HG03432 (cell line): ENCODE data around the gene NBAS.

Experiments used
- ATAC-seq: cut with Tn5 transposase; IDR thresholded peaks from one replicate; pipeline ENCODE4 v1.9.1; 2021; ENCODE audit warnings: mild to moderate bottlenecking, moderate library complexity; ENCODE audit not compliant: unreplicated experiment

NBAS gene

DNA sequence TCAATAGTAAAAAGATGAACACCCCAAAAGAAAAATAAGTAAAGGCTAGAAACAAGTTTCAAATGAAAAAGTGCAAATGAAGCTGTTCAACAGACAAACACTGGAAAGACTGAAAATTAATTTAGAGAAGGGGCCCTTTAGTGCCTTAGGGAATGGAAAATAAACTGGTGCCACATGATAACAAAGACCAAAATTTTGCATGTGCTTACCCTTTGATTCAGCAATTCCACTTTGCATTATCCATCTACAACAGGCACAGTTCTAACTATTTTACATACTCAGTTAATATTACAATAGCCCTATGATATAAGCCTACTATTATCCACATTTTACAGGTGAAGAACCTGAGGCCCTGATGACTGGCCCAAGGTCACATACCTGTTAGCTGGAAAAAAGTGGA is 183.9 kb downstream of the NBAS start:
- ATAC-seq, result no peak

DNA sequence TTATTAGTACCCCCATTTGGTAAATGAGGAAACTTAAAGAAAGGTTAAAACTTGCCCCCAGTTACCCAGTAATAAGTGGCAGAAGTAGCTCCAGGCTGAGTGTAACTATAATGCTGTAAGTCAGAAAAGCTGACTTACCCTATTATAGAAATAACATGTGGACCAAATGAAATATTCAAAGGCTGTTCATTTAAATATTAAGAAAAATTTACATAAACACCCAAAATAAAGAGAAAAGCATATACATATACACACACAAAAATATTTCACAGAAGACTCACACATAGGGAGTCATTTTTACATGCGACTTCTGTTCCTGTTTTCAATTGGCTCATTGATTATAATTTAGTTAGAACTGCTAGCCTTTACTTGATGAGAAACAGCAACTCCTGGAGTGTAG is 189.1 kb downstream of the NBAS start:
- ATAC-seq, result no peak

DNA sequence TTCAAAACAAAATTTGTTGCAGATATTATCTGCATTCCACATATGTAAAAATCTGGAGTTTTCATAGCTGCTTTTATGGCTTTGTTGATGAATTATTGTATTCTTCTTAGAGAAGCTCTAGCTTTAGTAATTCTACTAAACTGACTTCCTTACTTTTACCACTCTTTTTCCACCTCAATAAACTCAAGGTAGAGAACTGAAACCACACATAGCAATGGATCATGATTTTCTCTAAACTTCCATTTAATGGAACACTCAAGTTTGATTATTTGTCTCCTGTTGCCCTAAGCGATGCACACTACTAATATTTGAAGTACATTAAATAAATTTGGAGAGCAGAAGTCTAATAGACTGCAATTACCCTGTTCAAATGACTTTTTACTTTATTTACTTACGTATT is 192.0 kb downstream of the NBAS start:
- no peak for ATAC-seq

DNA sequence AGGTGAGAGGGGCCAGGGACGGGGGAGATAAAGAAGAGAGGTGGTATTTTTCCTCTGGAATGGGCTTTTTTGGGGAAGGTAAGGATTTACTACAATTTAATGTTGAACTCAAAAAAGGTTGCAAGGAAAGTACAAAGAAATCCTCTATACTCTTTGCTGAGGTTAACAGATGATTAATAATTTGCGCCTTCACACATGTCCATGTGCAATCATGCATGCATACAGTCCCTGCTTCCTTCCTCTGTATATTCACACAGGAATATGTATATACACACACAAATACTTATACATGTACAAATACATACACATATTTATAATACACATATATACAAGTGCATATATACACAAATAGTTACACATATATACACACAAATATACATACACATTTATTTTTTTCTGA is 193.4 kb downstream of the NBAS start:
- ATAC-seq, result peak; percentile 78

DNA sequence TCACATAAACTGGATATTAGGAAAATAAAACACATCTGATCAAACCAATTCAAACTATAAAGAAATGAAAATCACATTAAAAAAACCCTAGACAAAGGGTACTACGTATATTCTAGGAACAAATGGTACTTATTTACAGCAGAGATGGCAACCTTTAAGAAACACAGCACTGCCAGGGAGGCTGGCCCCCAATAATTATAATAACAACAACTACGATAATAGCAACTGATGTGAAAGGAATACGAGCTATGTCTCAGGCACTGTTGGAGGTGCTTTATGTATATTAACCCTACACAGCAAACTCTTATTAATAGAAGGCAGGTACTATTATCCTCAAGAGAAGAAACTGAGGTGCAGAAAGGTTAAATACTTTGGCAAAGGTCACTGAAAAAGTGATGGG is 193.9 kb downstream of the NBAS start:
- ATAC-seq, result no peak

DNA sequence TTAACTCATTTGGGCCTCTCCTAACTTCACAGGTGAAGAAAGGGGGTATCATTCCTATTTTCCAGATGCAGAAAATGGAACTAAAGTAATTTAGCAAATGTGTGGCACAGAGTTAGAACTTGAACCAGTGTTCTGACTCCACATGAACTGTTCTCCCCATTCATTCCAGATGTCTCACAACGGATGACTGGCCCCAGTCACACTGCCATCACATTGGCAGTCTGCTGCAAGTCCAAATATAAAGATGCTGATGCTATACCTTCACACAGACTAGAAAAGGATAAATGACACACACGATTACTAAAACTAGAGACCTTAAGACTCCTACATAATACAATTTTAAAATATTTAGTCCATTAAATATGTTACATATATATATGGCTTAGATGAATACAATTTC is 195.7 kb downstream of the NBAS start:
- ATAC-seq, result no peak

DNA sequence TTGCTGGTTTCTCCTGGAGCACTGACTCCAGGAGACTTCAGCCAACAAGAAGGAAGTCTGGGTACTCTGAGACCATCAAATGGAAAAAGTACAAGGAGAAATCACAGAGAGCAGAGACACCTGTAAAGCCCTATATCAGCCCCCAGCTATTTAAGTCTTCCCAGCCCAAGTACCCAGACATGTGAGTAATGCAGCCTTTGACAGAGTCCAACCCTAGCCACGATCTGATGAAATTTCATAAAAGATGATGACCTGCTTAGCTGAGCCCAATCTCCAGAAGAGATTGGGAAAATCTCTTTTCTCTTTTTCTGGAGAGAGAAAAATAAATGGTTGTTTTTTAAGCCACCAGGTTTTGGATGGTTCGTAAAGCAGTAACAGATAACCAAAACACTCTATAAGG is 196.6 kb downstream of the NBAS start:
- ATAC-seq, result no peak

DNA sequence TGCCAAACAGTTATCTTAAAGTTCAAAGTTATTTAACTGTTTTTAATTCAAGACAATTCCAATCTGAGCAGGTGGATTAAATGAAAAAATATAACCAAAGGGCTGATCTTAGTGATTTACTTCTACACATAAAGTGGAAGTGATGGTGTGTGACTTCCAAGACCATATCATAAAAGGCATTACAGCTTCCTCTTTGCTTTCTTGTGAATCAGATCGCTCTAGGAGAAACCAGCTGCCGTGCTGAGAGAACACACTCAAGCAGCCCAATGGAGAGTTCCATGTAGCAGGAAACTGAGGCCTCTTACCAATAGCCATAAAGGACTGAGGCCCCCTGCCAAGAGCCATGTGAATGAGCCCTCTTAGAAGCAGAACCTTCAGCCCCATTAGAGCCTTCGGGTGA is 197.4 kb downstream of the NBAS start:
- no peak for ATAC-seq

DNA sequence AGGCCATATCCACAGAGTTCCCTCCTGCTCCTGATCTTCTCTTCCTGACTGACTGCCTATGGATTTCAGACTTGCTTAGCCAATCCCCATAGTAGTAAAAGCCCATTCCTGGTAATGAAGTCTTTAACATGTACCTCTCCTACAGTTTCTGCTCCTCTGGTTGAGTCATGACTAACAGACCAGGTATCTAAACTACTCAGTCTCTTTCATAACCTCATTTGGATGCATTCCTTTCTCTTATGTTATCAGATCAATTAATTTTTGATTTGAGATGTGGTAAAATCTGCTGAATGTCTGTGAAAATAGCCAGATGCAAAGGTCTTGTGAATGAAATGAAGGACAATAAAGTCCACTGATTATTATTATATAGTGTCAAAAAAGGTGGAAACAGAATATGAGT is 198.0 kb downstream of the NBAS start:
- ATAC-seq, result no peak

DNA sequence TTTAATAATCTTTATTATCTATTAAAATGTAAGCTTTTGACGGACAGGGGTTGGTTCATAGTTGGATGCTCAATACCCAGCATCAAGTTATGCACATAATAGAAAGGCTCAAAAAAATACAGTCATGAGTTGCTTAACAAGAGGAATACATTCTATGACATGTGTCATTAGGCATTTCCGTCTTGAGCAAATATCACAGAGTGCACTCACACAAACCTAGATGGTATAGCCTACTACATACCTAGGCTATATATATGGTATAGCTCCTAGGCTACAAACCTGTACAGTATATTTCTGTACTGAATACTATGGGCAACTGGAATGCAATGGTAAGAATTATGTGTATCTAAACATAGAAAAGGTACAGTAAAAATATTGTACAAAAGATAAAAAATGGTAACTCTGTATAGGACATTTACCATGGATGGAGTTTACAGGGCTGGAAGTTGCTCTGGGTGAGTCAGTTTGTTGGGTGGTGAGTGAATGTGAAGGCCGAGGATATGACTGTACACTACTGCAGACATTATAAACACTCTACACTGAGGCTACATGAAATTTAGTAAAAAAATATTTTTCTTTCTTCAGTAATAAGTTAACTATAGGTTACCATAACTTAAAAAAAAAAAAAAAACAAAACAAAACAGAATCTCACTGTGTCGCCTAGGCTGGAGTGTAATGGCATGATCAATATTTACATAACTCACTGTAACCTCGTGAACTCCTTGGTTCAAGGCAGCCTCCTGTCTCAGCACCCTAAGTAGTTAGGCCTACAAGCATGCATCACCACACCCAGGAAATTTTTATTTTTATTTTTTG is 201.2 kb downstream of the NBAS start:
- no peak for ATAC-seq

DNA sequence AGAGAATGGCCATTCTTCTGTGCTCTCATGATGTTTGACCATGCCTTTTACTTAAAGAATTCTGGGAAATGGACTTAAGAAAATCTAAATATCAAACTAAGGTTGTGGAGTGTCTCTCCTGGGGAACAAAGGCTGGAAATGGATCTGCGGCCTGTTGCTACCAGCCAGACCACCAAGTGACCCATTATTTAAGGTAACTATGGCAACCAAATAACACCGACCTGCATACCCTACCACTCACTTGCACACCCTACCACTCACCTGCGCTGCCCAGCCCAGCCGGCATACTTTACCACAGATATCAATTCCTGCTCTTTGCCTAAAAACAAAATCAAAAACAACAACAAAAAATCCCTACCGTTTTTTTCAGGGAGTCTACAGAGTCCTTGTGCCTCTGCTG is 203.2 kb downstream of the NBAS start:
- ATAC-seq, result no peak

DNA sequence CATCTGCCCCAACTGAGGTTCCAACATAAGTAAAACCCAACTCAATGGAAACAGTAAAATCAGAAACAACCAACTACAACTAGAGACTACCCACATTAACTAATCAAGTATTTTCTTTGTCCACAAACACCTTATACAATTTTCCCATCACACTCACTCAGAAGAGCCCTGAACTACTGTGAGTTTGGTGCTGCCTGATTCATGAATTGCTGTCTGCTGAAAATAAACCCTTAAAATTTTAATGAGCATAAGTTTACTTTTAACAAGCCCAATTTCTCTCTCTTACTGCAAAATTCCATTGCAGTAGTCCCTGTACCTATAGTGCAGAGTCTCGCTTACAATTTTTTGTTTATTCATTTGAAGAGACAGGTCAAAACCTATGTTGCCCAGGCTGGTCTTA is 203.9 kb downstream of the NBAS start:
- no peak for ATAC-seq

DNA sequence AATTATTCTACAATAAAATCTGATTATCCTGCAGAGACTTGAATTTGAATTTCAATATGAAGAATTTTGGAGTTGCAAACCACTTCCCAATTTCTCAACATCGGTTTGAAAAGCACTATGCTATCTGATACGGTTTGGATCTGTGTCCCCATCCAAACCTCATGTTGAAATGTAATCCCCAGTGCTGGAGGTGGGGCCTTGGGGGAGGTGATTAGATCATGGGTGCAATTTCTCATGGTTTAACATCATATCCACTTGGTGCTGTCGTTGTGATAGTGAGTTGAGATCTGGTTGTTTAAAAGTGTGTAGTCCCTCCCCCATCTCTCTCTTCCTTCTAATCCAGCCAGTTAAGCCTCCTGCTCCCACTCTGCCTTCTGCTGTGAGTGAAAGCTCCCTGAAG is 205.7 kb downstream of the NBAS start:
- no peak for ATAC-seq

DNA sequence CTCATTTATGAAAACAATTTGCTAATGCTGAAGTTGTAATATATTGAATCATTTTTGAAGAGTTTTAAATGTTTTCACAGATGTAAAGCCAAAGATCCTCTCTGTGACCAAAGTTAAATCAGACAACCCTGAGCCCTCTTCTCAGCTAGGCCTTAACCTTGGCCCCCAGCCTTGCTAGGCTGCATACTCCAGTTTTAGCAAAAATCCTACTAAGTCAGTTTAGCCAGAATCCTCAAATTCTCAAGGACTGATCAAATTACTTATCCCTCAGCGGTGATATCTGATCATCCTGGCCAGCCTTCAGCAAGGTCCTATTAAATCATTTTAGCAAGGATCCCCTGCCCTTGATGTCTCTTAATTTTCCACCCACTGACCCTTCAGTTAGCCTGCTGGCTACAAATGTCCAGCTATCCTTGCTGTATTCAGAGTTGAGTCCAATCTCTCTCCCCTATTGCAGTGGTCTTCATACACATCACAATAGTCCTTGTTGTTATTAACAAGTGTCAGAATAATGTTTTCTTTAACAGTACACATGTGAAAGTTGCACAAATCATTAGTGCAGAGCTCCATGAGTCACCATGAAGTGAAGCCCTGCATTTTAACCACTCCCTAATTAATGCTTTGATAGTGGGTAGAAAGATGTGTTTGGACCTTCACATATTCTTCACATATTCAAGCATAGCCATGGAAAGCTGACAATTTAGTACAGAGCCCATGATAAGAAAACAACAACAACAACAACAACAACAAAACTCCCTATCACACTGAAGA is 206.4 kb downstream of the NBAS start:
- no peak for ATAC-seq

DNA sequence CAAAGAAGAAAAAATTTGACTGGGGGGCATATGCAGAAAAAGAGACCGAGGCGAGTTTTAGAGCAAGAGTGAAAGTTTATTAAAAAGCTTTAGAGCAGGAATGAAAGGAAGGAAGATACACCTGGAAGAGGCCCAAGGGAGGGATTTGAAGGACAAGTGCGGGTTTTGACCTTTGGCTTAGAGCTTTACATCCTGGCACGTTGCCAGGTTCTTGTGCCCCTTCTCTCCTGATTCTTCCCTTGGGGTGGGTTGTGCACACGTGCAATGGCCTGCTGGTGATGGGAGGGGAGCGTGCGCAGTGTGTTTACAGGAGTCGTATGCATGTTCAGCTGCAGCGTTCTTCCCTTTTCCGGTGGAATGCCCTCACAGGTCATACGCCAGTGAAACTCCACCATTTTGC is 208.8 kb downstream of the NBAS start:
- no peak for ATAC-seq

DNA sequence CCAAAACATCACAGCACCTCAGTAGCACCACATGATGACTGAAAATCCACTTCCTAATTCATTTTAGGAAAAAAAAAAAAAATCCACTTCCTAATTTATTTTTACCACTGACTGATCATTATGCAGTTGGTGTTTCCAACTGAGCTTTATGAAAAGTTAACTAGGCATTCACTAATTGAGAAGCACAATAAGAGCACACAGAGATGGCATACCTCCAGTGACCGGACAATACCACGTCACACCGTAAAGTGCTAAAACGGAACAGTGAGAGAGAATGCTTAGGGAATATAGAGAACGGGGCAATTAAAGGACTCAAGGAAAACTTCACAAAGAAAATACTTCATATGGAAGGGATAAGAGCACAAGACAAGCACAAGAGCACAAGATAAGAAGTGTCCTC is 212.5 kb downstream of the NBAS start:
- ATAC-seq, result no peak

DNA sequence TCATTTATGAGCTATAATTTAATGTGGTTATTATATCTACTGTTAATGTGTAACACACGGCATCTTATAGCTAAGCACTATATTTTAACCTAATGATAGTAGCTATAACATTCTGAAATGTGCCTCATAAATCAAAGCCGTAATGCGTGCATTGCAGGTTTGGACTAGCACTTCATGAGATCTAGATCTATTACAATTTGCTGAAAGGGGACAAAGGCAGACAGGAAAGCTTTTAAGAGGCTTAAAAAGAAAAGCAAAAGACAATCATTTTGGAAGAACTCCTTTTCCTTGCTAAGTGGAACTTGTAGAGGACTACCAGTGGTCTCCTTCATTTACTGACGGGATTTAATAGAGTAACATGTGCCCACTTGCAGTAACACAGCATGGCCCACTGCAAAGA is 213.1 kb downstream of the NBAS start:
- no peak for ATAC-seq

DNA sequence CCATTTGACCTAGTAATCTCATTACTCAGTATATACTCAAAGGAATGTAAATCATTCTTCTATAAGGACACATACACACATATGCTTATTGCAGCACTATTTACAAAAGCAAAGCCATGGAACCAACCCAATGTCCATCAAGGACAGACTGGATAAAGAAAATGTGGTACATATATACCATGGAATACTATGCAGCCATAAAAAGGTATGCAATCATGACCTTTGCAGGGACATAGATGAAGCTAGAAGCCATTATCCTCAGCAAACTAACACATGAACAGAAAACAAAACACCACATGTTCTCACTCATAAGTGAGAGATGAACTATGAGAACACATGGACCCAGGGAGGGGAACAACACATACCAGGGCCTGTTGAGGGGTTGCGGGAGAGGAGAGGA is 214.5 kb downstream of the NBAS start:
- no peak for ATAC-seq

DNA sequence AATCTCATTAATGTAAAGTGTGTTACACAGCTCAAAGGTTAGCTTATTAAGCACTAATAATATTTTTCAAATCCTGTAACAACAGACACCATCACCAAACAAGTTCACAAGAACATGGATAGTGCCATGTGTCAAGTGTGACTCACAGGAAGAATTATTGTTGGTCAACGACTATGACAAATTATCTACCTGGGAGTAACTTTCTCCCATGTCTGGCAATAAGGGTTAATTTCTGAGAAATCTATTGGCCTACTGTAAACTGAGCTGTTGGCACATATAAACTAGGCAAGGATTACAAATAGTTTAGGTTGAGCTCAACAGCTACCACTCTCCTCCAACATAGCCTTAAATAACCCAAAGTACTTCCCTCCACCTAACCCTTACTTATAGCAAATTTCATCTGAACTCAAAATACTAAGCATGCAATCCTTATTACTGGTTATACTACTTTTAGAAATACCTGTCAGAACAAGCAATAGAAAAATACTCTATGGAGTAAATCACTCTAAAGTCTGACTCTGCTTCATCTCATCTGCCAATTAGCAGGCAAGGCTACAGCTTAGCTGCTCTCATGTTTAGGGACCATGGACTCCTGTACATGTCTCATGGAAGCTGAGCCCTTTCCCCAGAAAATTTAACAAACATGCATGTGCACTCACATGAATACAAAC is 223.0 kb downstream of the NBAS start:
- ATAC-seq, result no peak

DNA sequence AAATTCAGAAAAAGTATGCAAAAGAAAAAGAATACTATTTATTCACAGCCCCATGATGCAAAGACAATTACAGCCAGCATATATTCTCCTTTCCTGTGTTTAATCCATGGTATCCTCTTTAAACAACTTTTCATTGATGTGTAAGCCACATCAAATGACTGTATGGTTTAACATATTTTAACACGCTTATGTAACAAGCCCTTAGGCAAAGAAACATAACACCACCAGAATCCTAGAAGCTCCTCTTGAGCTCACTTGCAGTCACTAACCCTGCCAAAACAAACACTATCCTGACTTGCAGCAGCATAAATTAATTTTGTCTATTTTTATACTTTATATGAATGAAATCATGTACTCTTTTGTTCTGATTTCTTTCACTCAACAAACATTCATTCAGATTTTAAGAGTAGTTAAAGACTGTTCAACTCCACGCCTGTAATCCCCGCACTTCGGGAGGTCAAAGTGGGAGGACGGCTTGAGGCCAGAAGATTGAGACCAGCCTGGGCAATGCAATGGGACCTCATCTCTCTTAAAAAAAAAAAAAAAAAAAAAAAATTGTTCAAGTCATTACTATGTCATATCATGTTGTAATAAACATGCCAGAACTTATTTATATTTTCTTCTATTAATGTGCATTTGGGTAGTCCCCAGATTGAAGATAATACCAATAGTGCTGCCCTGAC is 226.3 kb downstream of the NBAS start:
- no peak for ATAC-seq

DNA sequence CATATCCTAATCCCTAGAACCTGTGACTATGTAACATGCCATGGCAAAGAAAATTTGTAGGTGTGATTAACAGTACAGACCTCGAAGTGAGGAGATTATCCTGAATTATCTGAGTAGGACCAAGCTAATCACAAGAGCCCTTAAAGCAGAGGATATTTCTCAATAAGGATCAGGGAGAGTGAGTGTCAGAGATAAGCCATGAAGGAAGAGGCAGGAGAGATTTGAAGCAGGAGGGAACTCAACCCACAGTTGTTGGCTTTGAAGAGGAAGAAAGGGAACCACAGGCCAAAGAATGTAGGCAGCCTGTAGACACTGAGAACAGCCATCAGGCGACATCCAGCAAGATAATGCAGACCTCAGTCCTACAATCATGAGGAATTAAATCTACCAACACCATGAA is 229.3 kb downstream of the NBAS start:
- no peak for ATAC-seq
